Islet precursor cell (in vitro differentiated cells): ENCODE measurements around the gene BAIAP2L2.
"Not testable (repeated sequence)": the region's sequence is repeated elsewhere in the genome, so short reads cannot be mapped to it uniquely, and the experiment has no call there.

Experiments
- DNase-seq: peaks from one replicate; pipeline ENCODE4 v3.0.0-alpha.2; 2018

BAIAP2L2 gene

DNA sequence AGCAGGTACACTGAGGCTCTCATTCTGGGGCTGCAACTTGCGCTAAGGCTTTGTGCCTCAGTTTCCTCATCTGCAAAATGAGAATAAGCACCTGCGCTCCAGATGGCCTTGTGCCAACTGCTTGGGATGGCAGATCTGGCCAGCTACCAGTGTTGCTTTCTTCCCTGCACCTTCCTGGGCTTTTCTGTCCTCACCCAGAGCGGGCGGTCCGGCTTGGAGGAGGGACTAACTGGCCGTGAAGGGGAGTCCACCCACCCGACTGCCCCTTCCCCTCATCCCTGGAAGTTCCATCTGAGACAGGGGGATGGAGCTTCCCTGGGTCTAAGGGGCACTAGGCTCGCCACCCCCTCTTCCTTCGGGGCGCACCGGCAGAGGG lies 30.0 kb downstream of the BAIAP2L2 start:
- peak; percentile 38 for DNase-seq

DNA sequence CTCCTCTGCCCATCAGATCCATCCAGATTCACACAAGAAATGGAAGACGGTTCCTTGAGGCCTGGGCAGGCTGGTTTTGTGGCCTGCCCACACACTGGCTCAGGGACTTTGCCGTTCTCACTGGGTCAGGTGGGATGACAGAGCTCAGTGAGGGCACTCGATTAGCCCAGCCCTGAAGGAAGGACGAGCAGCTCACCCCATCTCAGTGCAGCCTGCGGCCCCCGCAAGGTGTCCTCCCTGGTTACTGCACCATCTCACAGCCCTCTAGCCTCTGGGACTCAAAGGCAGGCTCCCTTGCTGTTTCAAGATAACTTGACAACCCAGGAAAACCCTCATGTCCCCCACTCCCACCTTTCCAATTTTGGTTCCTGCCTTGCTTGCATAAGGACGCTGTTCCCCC lies 30.7 kb downstream of the BAIAP2L2 start:
- no peak for DNase-seq

DNA sequence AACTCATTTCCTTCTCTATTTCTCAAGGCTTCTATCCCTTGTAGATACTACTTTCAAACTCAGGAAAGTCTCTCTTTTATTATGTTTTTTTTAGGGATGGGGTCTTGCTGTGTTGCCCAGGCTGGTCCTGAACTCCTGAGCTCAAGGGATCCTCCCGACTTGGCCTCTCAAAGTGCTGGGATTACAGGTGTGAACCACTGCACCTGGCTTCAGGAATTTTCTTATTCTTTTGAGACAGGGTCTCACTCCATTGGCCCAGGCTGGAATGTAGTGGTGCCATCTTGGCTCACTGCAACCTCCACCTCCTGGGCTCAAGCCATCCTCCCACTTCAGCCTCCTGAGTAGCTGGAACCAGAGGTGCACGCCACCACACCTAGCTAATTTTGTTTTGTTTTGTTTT lies 31.3 kb downstream of the BAIAP2L2 start:
- not testable (repeated sequence) for DNase-seq

DNA sequence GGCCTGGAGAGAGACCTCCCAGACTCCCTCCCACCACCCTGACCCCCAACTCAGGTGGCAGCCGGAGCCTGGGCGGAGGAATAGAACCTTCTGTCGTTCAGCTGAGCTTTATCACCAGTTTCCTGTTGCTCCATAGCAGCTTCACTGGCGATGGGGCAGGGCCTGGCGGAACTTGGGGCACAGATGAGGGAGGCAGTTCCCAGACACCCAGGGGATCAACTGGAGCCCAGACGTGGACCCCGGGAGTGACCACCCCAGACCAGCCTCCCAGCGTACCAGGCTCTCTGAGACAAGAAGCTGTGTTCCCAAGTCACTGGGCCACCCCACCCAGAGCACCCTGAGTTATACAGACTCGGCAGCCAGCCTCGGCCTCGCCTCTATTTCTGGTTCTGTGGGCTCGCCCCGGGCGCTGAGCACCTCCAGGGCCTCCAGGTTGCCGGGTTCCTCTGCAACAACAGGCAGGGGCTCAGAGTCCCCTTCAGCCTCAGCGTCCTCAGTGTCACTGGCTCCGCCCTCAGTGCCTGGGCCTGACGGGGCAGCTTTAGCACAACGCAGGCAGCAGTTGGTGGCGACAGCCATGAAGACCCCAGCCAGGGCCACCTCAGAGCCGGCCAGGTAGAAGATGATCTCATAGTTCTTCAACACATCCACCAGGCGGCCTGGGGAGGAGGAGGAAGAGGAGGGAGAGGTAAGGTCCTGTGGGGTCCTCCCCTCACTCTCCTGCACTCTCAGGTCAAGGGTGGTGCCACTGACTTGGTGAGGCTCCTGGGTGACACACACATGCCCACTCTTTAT lies 32.2 kb downstream of the BAIAP2L2 start:
- peak; percentile 49 for DNase-seq

DNA sequence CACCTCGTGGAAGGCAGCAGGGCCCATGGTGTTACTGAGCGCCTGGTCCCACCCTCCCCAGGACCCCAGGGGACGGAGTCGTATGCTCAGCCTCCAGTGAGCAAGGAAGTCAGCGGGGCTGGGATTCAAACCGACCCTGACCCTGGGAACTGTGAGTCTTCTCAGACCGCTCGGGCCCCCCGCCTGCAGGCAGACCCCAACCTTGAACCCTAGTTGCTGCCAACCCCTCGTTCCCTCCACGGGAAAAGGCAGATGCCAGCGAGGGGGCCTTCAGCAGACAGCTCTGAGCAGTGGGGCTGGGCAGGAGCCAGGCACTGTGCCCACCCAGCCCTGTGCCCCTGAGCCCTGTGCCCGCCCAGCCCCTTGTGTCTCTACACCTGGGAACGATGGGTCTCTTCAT lies 32.9 kb downstream of the BAIAP2L2 start:
- no peak for DNase-seq

DNA sequence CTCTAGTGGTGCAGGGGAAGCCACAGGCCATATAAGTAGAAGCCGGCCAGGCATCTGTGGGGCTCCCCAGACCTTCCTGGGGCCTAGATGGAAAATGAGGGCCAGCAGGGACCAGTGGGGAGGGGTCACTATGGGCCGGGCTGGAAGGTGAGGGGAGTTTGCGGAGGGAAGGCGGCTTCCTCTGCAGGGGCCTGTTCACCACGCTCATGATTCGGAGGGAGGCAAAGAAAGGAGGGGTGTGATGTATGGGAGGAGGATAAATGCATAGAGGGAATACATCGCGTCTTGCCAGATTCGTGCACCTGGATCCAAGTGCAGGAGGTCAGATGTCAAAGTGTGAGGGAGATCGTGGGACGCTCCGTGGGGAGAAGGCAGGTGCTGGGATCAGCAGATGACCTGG lies 33.4 kb downstream of the BAIAP2L2 start:
- DNase-seq: no peak

DNA sequence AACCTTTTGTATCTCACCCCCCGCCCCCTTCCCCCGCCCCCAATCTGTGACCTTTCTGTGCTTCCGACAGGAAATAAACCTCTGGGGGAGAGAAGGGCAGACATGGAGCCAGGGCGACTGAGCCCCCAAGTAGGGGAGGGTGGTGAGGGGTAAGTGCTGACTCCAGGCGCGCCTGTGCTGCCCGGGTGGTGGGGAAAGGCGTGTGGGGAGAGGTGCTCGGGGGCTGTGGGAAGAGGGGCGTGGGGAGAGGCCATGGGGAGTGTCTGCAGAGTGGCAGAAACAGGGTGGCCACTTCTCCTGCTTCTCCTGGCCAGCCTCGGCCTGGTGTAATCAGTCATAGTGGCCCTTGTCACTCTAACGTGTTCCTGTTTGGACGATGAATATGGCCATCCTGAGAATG lies 34.5 kb downstream of the BAIAP2L2 start:
- DNase-seq: no peak

DNA sequence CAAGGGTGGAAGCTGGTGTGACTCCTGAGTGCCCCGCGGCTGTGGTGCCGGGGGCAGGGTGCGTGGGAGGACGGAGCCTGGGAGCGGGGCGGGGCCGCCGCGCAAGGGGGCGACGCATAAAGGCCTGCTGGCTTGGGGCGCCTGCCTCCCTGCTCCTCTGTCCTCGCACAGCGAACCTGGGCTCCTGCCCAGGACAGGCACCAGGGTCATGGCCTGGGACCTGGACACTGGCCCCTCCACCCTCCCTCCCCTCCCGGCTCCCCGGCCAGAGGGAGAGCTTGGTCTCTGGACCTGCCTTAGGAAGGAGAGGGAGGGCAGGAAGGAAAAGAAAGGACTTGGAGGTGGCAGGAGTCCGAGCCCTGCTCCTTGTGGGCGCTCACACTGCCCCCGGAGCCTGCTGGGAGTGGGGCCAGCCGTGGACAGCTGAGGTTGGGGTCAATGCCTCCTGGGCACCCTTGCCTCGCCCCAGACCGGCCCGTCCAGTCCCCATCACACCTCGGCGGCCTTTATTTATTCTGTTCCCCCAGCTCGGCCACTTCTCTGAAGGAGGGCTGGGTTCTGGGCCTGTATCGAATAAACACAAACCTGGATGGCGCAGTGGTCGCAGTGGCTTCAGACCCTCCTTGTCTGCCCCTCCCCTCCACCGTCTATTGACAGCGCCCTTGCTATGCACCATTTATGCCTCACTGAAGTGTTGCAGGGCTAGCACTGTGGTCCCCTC lies 35.2 kb downstream of the BAIAP2L2 start:
- DNase-seq: no peak

DNA sequence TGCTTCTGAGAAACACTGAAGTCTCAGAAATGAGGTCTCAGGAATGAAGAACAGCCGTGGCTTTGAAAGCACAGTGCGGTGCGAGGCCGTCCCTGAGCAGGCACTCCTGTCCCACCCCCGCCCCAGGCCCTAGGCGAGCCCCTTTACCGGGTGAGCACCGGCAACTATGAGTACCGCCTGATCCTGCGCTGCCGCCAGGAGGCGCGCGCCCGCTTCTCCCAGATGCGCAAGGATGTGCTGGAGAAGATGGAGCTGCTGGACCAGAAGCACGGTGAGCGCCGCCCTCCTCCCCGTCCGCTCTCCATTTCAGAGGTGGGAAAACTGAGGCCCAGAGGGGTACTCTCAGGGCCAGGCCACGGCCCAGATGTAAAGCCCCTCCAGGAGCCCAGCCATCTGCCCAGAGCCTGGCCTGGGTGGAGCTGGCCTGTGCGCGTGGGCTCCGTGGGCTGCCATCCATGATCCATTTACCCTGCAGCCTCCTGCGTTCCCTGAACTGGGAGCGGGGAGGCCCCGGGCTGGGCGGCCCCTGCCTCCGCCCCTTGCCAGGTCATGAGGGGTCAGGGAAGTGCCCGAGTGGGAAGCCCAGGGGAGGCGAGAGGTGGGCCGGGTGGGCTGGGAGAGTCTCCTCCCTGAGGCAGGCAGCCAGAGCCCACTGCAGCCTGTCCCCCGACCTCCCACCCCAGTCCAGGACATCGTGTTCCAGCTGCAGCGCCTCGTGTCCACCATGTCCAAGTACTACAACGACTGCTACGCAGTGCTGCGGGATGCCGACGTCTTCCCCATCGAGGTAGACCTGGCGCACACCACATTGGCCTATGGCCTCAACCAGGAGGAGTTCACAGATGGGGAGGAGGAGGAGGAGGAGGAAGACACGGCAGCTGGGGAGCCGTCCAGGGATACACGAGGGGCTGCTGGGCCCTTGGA lies 36.0 kb downstream of the BAIAP2L2 start:
- peak; percentile 91 for DNase-seq

DNA sequence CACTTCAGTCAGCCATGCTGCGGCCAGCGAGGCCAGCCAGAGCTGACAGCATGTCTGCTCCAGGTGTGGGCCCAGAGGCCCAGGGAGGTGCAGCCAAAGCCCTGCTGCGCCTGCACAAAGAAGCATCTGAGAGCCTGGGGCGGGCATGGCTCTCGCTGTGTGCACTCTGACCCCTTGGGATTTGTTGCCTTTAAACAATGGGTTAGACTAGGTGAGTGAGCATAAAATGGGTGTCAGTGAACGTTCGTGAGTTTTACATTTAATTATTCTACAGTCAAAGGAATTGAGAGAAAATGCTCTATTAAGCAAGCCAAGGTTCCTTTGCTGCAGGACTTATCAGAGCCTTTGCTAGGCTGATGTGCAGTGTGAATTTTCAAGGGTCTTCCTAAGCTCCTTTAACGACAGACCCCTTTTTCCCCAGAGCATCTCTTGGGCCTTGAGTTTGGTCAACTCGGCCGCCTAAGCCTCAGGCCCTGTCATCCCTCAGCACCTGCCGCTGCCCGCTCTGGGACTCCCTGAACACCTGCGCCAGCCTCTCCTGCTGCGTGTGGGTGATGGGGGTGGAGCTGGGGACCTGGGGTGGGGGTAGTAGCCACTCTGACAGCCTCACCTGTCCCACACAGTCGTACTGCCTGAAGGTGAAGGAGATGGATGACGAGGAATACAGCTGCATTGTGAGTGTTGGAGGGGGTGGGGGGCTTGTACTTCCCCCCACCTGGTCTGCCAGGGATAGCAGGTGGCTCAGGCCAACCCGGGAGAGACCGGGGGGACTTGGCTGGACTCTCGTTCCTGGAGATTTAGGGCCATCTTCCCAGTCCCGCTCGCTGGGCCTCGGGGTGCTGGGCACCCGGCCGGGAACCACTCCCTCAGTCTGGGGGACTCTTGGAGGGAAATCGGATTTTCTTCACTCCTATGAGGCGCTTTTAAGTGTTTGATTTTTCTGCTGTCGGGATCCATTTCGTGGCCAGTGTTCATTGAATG lies 37.0 kb downstream of the BAIAP2L2 start:
- no peak for DNase-seq

DNA sequence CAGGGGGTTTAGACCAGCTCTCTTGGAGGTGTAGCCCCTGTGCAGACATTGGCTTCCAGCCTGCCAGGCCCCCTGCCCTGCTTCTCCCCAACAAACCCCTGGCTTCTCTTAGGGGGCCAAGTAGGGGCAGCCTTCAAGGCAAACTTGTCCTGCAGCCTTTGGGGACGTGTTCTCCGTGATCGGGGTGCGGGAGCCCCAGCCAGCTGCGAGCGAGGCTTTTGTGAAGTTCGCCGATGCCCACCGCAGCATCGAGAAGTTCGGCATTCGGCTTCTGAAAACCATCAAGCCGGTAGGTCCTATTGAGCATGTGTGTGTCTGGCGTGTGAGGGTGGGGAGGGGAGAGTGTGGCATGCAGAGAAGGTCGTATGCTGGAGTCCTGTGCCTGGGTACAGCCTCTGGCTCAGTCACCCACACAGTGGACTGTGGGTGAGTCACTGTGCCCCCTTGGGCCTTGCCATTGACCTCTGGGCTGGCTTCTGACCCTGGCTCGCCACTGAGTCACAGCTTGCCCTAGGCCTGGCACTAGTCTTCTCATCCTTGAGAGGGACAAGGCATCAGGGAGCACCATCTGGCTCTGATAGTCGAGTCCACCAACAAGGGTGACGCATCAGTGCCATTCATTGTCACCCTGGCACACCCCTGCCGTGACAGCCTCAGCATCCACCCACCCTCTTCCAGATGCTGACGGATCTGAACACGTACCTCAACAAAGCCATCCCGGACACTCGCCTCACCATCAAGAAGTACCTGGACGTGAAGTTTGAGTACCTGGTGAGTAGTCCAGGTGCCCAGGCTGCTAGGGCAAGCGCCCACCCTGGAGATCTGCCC lies 37.9 kb downstream of the BAIAP2L2 start:
- DNase-seq: no peak

DNA sequence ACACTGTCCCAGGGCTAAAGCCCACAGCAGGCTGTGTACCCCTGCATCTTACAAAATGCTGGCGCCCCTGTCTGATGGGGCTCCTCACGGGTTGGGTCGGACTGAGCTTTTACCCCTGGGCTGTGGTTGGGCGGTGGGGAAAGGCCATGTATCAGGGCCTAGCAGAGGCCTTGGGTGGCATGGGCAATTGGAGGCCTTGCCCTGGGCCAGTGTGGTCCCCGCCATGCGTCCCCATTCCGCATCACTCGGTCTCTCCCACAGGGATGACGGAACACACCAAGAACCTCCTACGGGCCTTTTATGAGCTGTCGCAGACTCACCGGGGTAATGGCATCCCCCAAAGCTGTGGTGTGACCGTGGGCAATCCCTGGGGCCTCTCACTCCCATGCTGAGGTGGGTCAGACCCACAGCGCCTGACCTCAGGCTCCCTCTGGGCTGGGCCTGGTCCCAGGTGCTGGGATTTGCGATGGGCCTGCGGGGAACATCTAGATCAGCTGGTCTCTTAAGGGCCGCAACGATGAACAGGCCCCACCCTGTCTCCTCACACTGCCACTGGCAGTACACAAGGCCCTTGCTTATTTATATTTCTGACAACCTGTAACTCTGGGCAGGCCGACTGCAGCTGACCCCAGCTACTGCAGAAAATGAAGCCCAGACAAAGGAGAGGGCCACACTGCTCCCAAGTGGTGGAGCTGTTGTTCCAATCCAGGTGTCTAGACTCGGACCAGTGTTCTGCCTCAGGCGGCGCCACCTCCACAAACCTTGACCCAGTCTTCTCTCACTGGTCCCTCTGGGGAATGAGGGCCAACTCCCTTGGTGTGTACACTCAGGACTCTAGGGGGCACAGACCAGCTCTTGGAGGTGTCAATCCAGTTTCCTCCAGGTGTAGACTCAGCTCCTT lies 38.8 kb downstream of the BAIAP2L2 start:
- no peak for DNase-seq

DNA sequence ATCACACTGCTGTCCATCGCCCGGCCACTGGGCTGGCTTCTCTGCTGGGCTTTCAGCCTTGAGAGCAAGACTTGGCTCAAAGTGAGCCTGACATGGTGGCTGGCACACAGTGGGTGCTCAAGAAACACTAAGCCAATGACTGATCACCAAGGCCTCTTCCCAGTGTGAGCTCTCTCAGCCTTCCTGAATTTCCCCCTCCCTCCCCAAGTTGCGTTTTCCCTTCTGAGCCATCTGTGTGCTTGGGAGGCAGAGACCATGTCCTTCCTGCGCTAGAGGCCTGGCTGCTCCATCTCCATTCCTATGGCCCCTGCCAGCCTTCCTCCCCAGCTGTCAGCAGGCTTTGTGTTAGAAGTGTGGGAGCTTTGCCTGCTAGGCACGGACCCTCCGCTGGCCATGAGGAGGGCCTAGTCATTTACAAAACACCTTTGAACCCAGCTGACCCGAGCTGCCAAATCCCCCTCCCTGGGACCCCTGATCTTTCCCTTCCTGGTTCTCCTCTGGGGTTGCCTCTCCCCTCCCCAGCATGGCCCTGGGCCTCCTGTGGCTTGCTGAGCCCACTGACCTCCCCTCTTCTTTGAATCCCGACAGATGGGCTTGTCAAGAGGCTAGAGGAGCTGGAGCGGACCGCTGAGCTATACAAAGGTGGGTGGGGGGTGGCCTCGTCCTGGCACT lies 40.1 kb downstream of the BAIAP2L2 start:
- DNase-seq: no peak

DNA sequence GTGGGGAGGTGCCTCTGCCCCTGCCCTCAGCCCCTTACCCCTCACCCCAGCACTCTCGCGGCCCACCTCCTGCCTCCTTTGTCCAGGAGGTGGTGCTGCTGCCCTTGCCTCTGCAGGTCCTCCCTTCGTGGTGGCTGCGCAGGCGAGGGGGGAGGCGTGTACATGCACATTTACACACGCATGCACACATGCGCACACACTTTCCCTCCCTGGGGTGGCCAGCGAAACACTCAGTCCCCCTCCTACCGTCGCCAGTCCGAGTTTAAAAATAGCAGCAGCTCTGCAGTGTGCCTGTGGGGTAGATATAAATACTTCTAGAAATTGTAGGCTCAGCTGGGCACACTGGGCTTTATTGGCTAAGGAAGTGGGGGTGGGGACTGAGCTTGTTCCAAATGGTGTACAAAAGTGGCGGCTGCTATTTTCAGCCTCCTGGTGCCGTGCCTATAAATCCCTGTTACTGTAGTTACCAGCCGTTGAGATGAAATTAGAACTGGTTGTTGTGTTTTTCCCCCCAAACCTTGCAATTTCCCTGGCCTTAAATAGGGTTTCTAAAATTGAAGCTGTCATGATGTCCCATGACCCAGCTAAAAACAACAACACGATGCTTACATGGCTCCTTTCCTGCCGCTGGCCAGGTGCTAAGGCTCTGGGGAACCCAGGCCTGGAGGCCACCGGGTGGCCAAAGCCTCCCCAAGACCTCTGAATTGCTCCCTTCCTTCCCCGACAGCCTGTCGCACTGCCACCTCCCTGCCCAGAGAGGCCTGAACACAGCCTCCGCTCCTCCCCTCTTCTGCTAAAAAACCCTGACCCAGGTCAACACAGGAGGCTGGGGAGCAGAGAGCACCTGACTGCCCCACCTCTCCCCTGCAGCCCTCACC lies 40.9 kb downstream of the BAIAP2L2 start:
- no peak for DNase-seq

DNA sequence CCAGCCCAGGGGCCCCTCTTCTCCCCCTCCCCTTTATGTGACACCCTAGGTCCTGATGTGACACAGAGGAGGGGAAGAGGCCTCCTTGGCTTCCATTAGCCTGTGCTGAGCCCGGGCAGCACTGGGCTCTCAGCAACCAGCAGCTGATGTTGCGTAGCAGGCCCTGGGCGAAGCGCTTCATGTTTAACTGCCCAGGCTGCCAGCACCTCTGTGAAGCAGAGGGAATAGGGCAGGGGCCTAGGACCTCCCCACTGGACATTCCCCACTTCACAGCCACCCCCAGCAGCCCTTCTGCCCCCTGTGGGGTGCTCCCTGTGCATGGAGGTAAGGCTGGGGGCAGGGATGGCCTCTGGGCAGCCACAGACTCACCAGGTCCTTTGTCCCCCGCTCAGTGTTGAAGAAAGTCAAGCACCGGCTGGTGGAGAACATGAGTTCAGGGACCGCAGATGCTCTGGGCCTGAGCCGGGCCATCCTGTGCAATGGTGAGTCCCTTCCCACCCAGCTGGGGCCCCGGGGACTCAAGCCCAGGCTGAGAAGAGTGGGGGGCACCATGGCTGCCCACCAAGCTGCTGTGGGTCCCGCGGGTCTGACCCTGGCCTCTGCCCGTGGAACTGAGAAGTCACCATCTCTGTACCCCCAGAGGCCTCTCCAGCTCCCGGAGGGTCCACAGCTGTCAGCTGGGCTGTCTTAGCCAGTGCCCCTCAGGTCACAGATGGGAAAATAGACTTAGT lies 41.7 kb downstream of the BAIAP2L2 start:
- DNase-seq: no peak

DNA sequence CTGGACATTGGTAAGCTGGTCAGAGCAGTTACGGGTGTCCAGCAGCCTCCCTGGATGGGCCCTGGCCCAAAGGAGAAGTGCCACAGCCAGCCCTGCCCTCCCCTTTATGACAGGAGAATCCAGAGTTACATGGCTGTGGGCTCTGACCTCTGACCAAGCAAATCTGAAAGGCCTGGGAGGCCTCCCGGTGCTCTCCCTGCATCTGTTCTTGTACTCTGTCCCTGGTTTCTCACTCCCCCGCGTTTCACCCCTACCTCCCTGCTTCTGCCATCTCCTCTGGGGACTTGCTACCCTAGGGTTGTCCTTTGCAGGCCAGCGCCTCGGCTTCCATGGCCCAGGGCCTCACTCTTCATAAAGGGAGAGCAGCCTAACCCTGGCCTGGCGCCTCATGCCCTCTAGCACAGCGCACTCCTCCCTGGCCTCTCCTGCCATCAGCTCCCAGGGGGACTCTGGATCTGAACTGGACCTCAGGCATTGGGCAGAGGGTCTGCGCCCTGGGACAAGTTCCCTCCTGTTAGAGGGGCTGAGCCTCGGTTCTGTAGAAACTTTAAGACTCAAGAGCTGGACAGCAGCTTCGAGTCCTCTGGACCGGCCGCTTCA lies 42.6 kb downstream of the BAIAP2L2 start:
- DNase-seq: no peak

DNA sequence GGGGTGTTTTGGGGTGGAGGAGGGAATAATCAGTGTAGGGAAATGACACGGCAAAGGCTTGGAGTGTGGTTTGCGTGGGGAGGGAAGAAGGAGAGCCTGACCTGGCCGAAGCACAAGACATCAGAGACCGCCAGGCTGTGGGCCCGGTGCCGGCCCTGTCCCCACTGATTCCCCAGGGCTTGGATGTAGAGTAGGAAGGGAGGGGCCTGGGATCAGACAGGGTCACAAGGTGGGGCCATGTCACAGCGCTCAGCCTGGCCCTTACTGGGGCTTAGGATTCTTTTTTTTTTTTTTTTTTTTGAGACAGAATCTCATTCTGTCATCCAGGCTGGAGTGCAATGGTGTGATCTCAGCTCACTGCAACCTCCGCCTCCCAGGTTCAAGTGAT lies 43.5 kb downstream of the BAIAP2L2 start:
- DNase-seq: no peak
